ENCODE data around the gene PTPRT. TPM values are rescaled to one million over a fixed set of nuclear protein-coding genes. Genes with fewer than 3 reads are reported as not detected.

Gene PTPRT
- total RNA-seq, 6 donors from 2014 or later: 0.20 to 7.1 (median 3.8) TPM

DNA sequence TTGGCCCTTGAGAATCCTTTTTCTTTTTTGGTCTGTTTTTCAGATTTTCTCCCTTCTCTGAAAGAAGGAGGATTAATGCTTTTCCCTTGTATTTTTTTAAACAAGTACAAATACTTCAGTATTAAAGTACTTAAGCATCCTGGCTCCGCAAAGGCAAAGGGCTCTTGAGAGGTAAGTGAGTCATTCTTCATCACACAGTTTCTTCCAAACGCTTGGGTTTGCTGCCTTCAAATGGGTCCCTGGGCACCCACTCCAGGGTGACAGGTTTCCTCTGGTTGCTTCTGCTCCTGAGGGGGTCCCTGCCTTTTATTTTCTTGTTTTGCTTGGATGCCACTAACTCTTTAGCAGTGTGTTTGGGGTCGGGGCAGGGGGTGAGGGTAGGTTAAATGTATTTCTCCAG, 437.1 kb downstream of the PTPRT start:
- H3K9me3 ChIP-seq: no peaks in the 10 kb centered on the region
- no peak overlapping the region for H3K4me3 ChIP-seq
- H3K4me1 ChIP-seq: peaks cover 0 to 6% (median 2%) of the 10 kb centered on the region in 4 donors
- 61 to 64% methylated on average over 3 of the region's 3 CpGs for WGBS, 2 donors
- DNase-seq (peak in 1 of 2 donors; percentile 54), ATAC-seq (ENCODE audit: low FRiP score in 2 of 2) (no peak)
- no peaks in the 10 kb centered on the region for H3K36me3 ChIP-seq
- no peak overlapping the region for H3K27ac ChIP-seq
- no peak for TF ChIP-seq POLR2AphosphoS5 (IDR thresholded peaks at IDR 0.05)
- H3K27me3 ChIP-seq: no peaks in the 10 kb centered on the region

- no peaks in the 10 kb centered on the region for H3K9me3 ChIP-seq
- TF ChIP-seq, protein P1, sequence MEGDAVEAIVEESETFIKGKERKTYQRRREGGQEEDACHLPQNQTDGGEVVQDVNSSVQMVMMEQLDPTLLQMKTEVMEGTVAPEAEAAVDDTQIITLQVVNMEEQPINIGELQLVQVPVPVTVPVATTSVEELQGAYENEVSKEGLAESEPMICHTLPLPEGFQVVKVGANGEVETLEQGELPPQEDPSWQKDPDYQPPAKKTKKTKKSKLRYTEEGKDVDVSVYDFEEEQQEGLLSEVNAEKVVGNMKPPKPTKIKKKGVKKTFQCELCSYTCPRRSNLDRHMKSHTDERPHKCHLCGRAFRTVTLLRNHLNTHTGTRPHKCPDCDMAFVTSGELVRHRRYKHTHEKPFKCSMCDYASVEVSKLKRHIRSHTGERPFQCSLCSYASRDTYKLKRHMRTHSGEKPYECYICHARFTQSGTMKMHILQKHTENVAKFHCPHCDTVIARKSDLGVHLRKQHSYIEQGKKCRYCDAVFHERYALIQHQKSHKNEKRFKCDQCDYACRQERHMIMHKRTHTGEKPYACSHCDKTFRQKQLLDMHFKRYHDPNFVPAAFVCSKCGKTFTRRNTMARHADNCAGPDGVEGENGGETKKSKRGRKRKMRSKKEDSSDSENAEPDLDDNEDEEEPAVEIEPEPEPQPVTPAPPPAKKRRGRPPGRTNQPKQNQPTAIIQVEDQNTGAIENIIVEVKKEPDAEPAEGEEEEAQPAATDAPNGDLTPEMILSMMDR (IDR thresholded peaks at IDR 0.05): no peak
- TF ChIP-seq POLR2A (IDR thresholded peaks at IDR 0.05) (no peak), EP300 (IDR thresholded peaks at IDR 0.05) (no peak), POLR2AphosphoS5 (IDR thresholded peaks at IDR 0.05) (no peak)
- H3K36me3 ChIP-seq: no peaks in the 10 kb centered on the region
- no peak for DNase-seq
- no peak overlapping the region for H3K27ac ChIP-seq
- H3K27me3 ChIP-seq: no peaks in the 10 kb centered on the region
- peaks cover 0 to 2% (median 0%) of the 10 kb centered on the region in 4 donors for H3K4me1 ChIP-seq
- WGBS, 2 donors: 71 to 73% methylated on average over 4 to 5 of the region's 5 CpGs
- H3K4me3 ChIP-seq: no peak overlapping the region
- no peak for ATAC-seq (ENCODE audit: low FRiP score in 2 of 2)
Observed at GRCh38 chr20:42749556-42749955, 440.1 kb downstream of the PTPRT start.

DNA sequence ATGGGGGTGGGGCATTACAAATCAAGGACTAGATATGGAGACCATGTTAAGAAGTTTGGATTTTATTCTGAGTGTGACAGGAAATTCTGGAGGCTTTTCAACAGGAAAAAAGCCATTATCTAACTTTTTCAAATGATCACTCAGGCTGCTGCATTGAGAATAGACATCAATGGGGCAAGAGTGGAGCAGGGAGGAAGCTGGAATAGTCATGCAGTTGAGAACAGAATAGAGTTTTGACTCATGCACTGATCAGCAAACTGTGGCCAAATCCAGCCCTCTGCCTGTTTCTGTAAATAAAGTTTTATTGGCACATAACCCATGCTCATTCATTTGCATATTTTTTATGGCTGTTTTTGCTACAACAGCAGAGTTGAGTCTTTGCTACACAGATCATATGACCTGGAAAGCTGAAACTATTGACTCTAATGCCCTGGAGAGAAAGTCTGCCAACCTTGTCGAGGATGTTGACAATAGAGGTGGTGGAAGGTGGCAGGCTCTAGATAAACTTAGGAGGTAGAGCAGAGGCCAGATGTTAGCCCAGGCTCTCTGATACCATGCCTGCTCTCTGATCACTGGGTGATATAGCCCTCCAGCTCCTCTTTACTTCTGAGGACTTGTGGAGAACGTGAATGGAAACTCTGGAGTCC, 441.8 kb downstream of the PTPRT start:
- H3K4me1 ChIP-seq: peaks cover 0 to 1% (median 0%) of the 10 kb centered on the region in 4 donors
- H3K27me3 ChIP-seq: no peaks in the 10 kb centered on the region
- ATAC-seq (ENCODE audit: low FRiP score in 2 of 2) (no peak), DNase-seq (no peak)
- TF ChIP-seq, protein P1 (IDR thresholded peaks at IDR 0.05): no peak
- no peak for TF ChIP-seq POLR2A (IDR thresholded peaks at IDR 0.05)
- TF ChIP-seq POLR2AphosphoS5 (IDR thresholded peaks at IDR 0.05): no peak
- TF ChIP-seq EP300 (IDR thresholded peaks at IDR 0.05): no peak
- WGBS, 2 donors: 50 to 60% methylated on average over 1 to 2 of the region's 2 CpGs
- H3K27ac ChIP-seq: no peak overlapping the region
- H3K36me3 ChIP-seq: no peaks in the 10 kb centered on the region
- no peak overlapping the region for H3K4me3 ChIP-seq
- H3K9me3 ChIP-seq: no peaks in the 10 kb centered on the region

DNA sequence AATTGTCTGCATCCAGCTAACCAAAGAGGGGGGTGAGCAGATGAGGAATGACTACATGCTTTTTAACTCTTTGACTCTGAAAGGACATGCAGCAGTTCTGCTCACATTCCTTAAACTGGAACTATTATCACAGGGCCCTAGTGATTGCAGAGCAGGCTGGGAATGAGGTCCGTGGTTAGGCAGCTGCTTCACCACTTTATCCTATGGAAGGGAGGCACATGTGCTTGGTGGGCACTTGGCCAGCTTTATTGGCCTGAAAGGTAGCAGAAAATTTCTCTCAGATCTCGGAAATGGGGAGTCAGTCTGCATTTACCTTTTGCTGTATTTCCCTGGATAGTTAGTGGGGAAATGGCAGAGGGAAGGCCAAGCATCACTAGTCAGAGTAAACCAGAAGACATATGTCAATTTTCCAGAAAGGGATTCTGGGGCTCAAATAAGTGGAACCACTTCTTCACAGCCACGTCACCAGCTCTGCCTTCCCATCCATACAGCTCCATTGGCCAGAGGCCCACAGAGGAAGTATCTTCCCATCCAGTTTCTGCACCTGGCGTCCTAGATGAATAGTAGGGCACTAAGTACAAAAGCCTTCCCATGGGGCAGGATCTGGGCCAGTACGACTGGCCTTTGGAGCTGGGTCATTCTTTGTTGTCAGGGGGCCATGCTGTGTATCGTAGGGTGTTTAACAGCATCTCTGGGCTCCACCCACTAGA, 444.8 kb downstream of the PTPRT start:
- Histone ChIP-seq H3K9me3 (peaks cover 0 to 5% (median 0%) of the 10 kb centered on the region in 4 donors), H3K4me3 (no peak overlapping the region), H3K27ac (no peak overlapping the region), H3K36me3 (no peaks in the 10 kb centered on the region), H3K27me3 (no peaks in the 10 kb centered on the region), H3K4me1 (no peaks in the 10 kb centered on the region)
- TF ChIP-seq, protein P1 (IDR thresholded peaks at IDR 0.05): no peak
- TF ChIP-seq POLR2A (IDR thresholded peaks at IDR 0.05) (no peak), POLR2AphosphoS5 (IDR thresholded peaks at IDR 0.05) (no peak), EP300 (IDR thresholded peaks at IDR 0.05) (no peak)
- ATAC-seq (ENCODE audit: low FRiP score in 2 of 2): no peak
- 85% methylated on average over 6 of the region's 6 CpGs for WGBS, 2 donors
- no peak for DNase-seq

GRCh38 chr20:42742926-42743325, 446.8 kb downstream of the PTPRT start:
- TF ChIP-seq POLR2A (IDR thresholded peaks at IDR 0.05) (no peak), EP300 (IDR thresholded peaks at IDR 0.05) (no peak), POLR2AphosphoS5 (IDR thresholded peaks at IDR 0.05) (no peak)
- TF ChIP-seq, protein P1 (IDR thresholded peaks at IDR 0.05): no peak
- H3K9me3 ChIP-seq: peaks cover 0 to 5% (median 0%) of the 10 kb centered on the region in 4 donors
- H3K36me3 ChIP-seq: no peaks in the 10 kb centered on the region
- no peak overlapping the region for H3K4me3 ChIP-seq
- no peak for DNase-seq
- 79 to 86% methylated on average over 5 of the region's 5 CpGs for WGBS, 2 donors
- H3K27ac ChIP-seq: no peak overlapping the region
- no peak for ATAC-seq (ENCODE audit: low FRiP score in 2 of 2)
- no peaks in the 10 kb centered on the region for H3K27me3 ChIP-seq
- H3K4me1 ChIP-seq: no peaks in the 10 kb centered on the region
